Natural killer cell (primary cell): ENCODE data around the gene DENND1A. TPM values are rescaled to one million over a fixed set of nuclear protein-coding genes. Genes with fewer than 3 reads are reported as not detected.

Experiments used
- ATAC-seq, 3 donors: fragments of 150-1000 bp in 2 of 3; fragments of 200-7000 bp in 1 of 3; cut with Tn5 transposase; 1 replicate in 1 of 3; 2 replicates in 2 of 3; pipeline ENCODE4 v1.10.0; 2021; ENCODE audit warnings: mild to moderate bottlenecking in 2 of 3, moderate library complexity in 2 of 3
- DNase-seq, 2 donors: peaks; one replicate each; pipeline versions ENCODE4 v3.0.0 to v3.0.0-alpha.2; 2013 to 2021; ENCODE audit warnings: mixed read lengths in 1 of 2
- H3K27ac ChIP-seq: one replicate; pipeline ENCODE4 v1.5.1; 2013; ENCODE audit warnings: mild to moderate bottlenecking, low read length
- H3K27me3 ChIP-seq: one replicate; pipeline ENCODE4 v1.6.1; 2013; ENCODE audit warnings: low read length; ENCODE audit not compliant: control insufficient read depth, insufficient read depth
- H3K36me3 ChIP-seq: one replicate; pipeline ENCODE4 v1.6.1; 2013; ENCODE audit warnings: low read length; ENCODE audit not compliant: control insufficient read depth, insufficient read depth
- H3K4me1 ChIP-seq: one replicate; pipeline ENCODE4 v1.6.1; 2013; ENCODE audit warnings: low read length; ENCODE audit not compliant: control insufficient read depth, insufficient read depth
- H3K4me3 ChIP-seq: one replicate; pipeline ENCODE4 v1.5.1; 2013; ENCODE audit warnings: low read length
- H3K9me3 ChIP-seq: one replicate; pipeline ENCODE4 v1.6.1; 2013; ENCODE audit warnings: low read length; ENCODE audit not compliant: control insufficient read depth, insufficient read depth
- H3K27ac Mint-ChIP-seq, 2 donors: one replicate each; pipeline ENCODE4 v1.8.0; 2022; ENCODE audit warnings: mild to moderate bottlenecking in 2 of 2, mixed read lengths in 2 of 2, moderate library complexity in 1 of 2
- H3K27me3 Mint-ChIP-seq, 2 donors: one replicate each; pipeline ENCODE4 v1.8.0; 2022; ENCODE audit warnings: low read depth in 2 of 2, mixed read lengths in 2 of 2
- H3K36me3 Mint-ChIP-seq: one replicate; pipeline ENCODE4 v1.8.0; 2022; ENCODE audit warnings: mixed read lengths
- H3K4me1 Mint-ChIP-seq, 2 donors: one replicate each; pipeline ENCODE4 v1.8.0; 2022; ENCODE audit warnings: mixed read lengths in 2 of 2
- H3K4me3 Mint-ChIP-seq: one replicate; pipeline ENCODE4 v1.8.0; 2022; ENCODE audit warnings: mild to moderate bottlenecking, moderate library complexity, mixed read lengths
- H3K9me3 Mint-ChIP-seq, 2 donors: one replicate each; pipeline ENCODE4 v1.8.0; 2022; ENCODE audit warnings: mixed read lengths in 2 of 2
- CTCF ChIP-seq: fragments of 200-600 bp; IDR thresholded peaks from one replicate; pipeline ENCODE4 v1.8.0; 2022; ENCODE audit warnings: antibody characterized with exemption
- WGBS: methylation state at CpG from one replicate; pipeline ENCODE4 v1.1.7; 2013; ENCODE audit warnings: missing lambda C conversion rate; ENCODE audit not compliant: insufficient coverage; 5-methylcytosine and 5-hydroxymethylcytosine counted together
- intact Hi-C: fragments of 100-400 bp; cut with micrococcal nuclease; formaldehyde crosslinking; loops from one replicate; pipeline ENCODE4 v1.14.2; 2022
- total RNA-seq, 4 donors: library from RNA; stranded (reverse); fragments of 120-200 nt in 1 of 4; gene quantifications; one replicate each; pipeline versions ENCODE4 v1.2.3 to v1.2.4, GENCODE V29; 2013 to 2022

The DENND1A gene
- total RNA-seq, 3 donors from 2014 or later (not counting 1 experiment from before 2014, with no cell fraction given): 27.8 to 37.6 (median 30.9) TPM

GRCh38 chr9:123534336-123534735 is 395.6 kb downstream of the DENND1A start:
- intact Hi-C loops: no loop called here
- Histone ChIP-seq H3K36me3 (no peaks in the 10 kb centered on the region), H3K27ac (no peak overlapping the region), H3K4me3 (no peak overlapping the region), H3K9me3 (no peaks in the 10 kb centered on the region), H3K27me3 (no peaks in the 10 kb centered on the region), H3K4me1 (peaks cover 5% of the 10 kb centered on the region)
- TF ChIP-seq CTCF: no peak
- no CpG with 5 or more reads among the region's 2 CpGs for WGBS
- Mint-ChIP-seq H3K4me1 (peaks cover 20 to 25% of the 10 kb centered on the region in 2 donors), H3K4me3 (no peak overlapping the region), H3K27me3 (no peaks in the 10 kb centered on the region), H3K9me3 (peaks cover 0 to 5% of the 10 kb centered on the region in 2 donors), H3K36me3 (peaks cover 8% of the 10 kb centered on the region), H3K27ac (no peak overlapping the region)
- ATAC-seq (no peak), DNase-seq (no peak)

GRCh38 chr9:123530244-123530643 is 399.7 kb downstream of the DENND1A start:
- Mint-ChIP-seq H3K9me3 (peaks cover 0 to 5% of the 10 kb centered on the region in 2 donors), H3K36me3 (peaks cover 8% of the 10 kb centered on the region), H3K27me3 (no peaks in the 10 kb centered on the region), H3K4me1 (peaks cover 10 to 11% of the 10 kb centered on the region in 2 donors), H3K4me3 (no peak overlapping the region), H3K27ac (no peak overlapping the region)
- Histone ChIP-seq H3K27ac (no peak overlapping the region), H3K4me1 (no peaks in the 10 kb centered on the region), H3K4me3 (no peak overlapping the region), H3K36me3 (no peaks in the 10 kb centered on the region), H3K9me3 (no peaks in the 10 kb centered on the region), H3K27me3 (no peaks in the 10 kb centered on the region)
- TF ChIP-seq CTCF: no peak
- DNase-seq (no peak), ATAC-seq (no peak)
- intact Hi-C loops: no loop called here
- WGBS: 50% methylated on average over 2 of the region's 4 CpGs

- no peak overlapping the region for H3K27ac Mint-ChIP-seq
- H3K4me1 Mint-ChIP-seq: peaks cover 4% of the 10 kb centered on the region in 2 donors
- no peaks in the 10 kb centered on the region for H3K9me3 ChIP-seq
- H3K9me3 Mint-ChIP-seq: peaks cover 0 to 5% of the 10 kb centered on the region in 2 donors
- H3K4me3 ChIP-seq: no peak overlapping the region
- ATAC-seq: no peak
- H3K27ac ChIP-seq: no peak overlapping the region
- no peak overlapping the region for H3K4me3 Mint-ChIP-seq
- intact Hi-C loops: no loop called here
- H3K27me3 ChIP-seq: no peaks in the 10 kb centered on the region
- peaks cover 8% of the 10 kb centered on the region for H3K36me3 Mint-ChIP-seq
- no peaks in the 10 kb centered on the region for H3K36me3 ChIP-seq
- WGBS: 92% methylated on average over 2 of the region's 2 CpGs
- no peak for TF ChIP-seq CTCF
- H3K27me3 Mint-ChIP-seq: no peaks in the 10 kb centered on the region
- DNase-seq: no peak
- H3K4me1 ChIP-seq: no peaks in the 10 kb centered on the region
These were observed 401.4 kb downstream of the DENND1A start for GRCh38 chr9:123528501-123528900.

GRCh38 chr9:123527981-123528380 is 401.9 kb downstream of the DENND1A start:
- ATAC-seq (no peak), DNase-seq (no peak)
- Histone ChIP-seq H3K4me1 (no peaks in the 10 kb centered on the region), H3K36me3 (no peaks in the 10 kb centered on the region), H3K27me3 (no peaks in the 10 kb centered on the region), H3K9me3 (no peaks in the 10 kb centered on the region), H3K4me3 (no peak overlapping the region), H3K27ac (no peak overlapping the region)
- 78% methylated on average over 2 of the region's 2 CpGs for WGBS
- peaks cover 4% of the 10 kb centered on the region in 2 donors for H3K4me1 Mint-ChIP-seq
- intact Hi-C loops: no loop called here
- no peak overlapping the region for H3K4me3 Mint-ChIP-seq
- H3K27me3 Mint-ChIP-seq: no peaks in the 10 kb centered on the region
- no peak for TF ChIP-seq CTCF
- peaks cover 0 to 5% of the 10 kb centered on the region in 2 donors for H3K9me3 Mint-ChIP-seq
- H3K27ac Mint-ChIP-seq: no peak overlapping the region
- peaks cover 8% of the 10 kb centered on the region for H3K36me3 Mint-ChIP-seq
